Measurements from ENCODE around the gene TMPRSS13. TPM values are rescaled to one million over a fixed set of nuclear protein-coding genes. Genes with fewer than 3 reads are reported as not detected.

TMPRSS13 gene
- polyA plus RNA-seq, 2 of the 4 experiments (the other 2 are of a cell fraction) = not detected

- ChIA-PET POLR2A (no interaction called here), CTCF (interaction anchor here (0.5 to 1.3 kb wide), 2 partner anchors 11 to 21 kb away, joined by 4 to 7 read pairs; no protein-coding TSS in a partner anchor)
- H3K27ac ChIP-seq = no peak overlapping the region
- no peaks in the 10 kb centered on the region for H3K9me3 ChIP-seq
- ATAC-seq (no peak), FAIRE-seq (no peak), DNase-seq (ENCODE audit: low read depth in 1 of 2, low spot score in 1 of 2) (no peak)
- 61% methylated on average over 11 of the region's 11 CpGs for WGBS (ENCODE audit: missing lambda C conversion rate)
- no peaks in the 10 kb centered on the region for H3K4me1 ChIP-seq
- no peak for TF ChIP-seq MAZ (IDR thresholded peaks at IDR 0.05; ENCODE audit: borderline replicate concordance, low read depth, low read length)
- no peak for TF ChIP-seq HES2 (IDR thresholded peaks at IDR 0.05)
- TF ChIP-seq ZNF302 (CRISPR knock-in tag; IDR thresholded peaks at IDR 0.05) = no peak
- TF ChIP-seq EHF (CRISPR knock-in tag; IDR thresholded peaks at IDR 0.05) = no peak
- TF ChIP-seq JUN (IDR thresholded peaks at IDR 0.05) = no peak
- no peak for TF ChIP-seq KDM1A (IDR thresholded peaks at IDR 0.05; ENCODE audit: low read depth)
- TF ChIP-seq FOSL2 (IDR thresholded peaks at IDR 0.05) = no peak
- TF ChIP-seq FOSL2 (CRISPR knock-in tag; IDR thresholded peaks at IDR 0.05) = no peak
- no peak for TF ChIP-seq FOXS1 (CRISPR knock-in tag; IDR thresholded peaks at IDR 0.05)
- no peak for TF ChIP-seq EP300 (IDR thresholded peaks at IDR 0.05)
- TF ChIP-seq E2F6 (IDR thresholded peaks at IDR 0.05; ENCODE audit: borderline replicate concordance, low read depth) = no peak
- no peak for TF ChIP-seq RAD21 (conservative IDR thresholded peaks at IDR 0.05 in 1 of 2, IDR thresholded peaks at IDR 0.05 in 1 of 2)
- TF ChIP-seq KDM5A (IDR thresholded peaks at IDR 0.05) = no peak
- TF ChIP-seq RNF2 (IDR thresholded peaks at IDR 0.05; ENCODE audit: borderline replicate concordance, low read depth) = no peak
- no peak for TF ChIP-seq CBX8 (IDR thresholded peaks at IDR 0.05)
- no peak for TF ChIP-seq CHD4 (IDR thresholded peaks at IDR 0.05; ENCODE audit: borderline replicate concordance)
- no peak for TF ChIP-seq REST (IDR thresholded peaks at IDR 0.05)
- no peak for TF ChIP-seq RARB (CRISPR knock-in tag; IDR thresholded peaks at IDR 0.05)
- no peak for TF ChIP-seq USF2 (IDR thresholded peaks at IDR 0.05)
- TF ChIP-seq HMGXB4 (CRISPR knock-in tag; IDR thresholded peaks at IDR 0.05; ENCODE audit: borderline replicate concordance) = no peak
- no peak overlapping the region for H3K4me2 ChIP-seq
- no peak overlapping the region for H3K4me3 ChIP-seq
Observed at GRCh38 chr11:117925198-117925925, 3.8 kb downstream of the TMPRSS13 start.

Measured in A549 (cell line).